Measurements from ENCODE around the gene C10orf95.

C10orf95 gene

GRCh38 chr10:102433619-102434046 is 17.7 kb downstream of the C10orf95 start:
- no peak for DNase-seq

GRCh38 chr10:102432162-102432950 is 19.0 kb downstream of the C10orf95 start, which contains the start of gene CUEDC2:
TSS of gene CUEDC2 (minus strand) at chr10:102432574. CDS start at chr10:102425188, 7,386 bp downstream.
- DNase-seq, result peak; percentile 90

- no peak for DNase-seq
Observed at GRCh38 chr10:102431452-102432124, 19.8 kb downstream of the C10orf95 start.

GRCh38 chr10:102429468-102429867 is 21.9 kb downstream of the C10orf95 start:
- DNase-seq, result no peak

- DNase-seq, result no peak
Observed at GRCh38 chr10:102426803-102427287, 24.5 kb downstream of the C10orf95 start.

- DNase-seq, result no peak
Observed at GRCh38 chr10:102425444-102425843, 25.9 kb downstream of the C10orf95 start.

- DNase-seq, result no peak
Observed at GRCh38 chr10:102424916-102425315, 26.4 kb downstream of the C10orf95 start.

- DNase-seq, result no peak
Observed at GRCh38 chr10:102424145-102424544, 27.2 kb downstream of the C10orf95 start.

- no peak for DNase-seq
Observed at GRCh38 chr10:102423372-102423968, 27.9 kb downstream of the C10orf95 start.

- peak; percentile 49 for DNase-seq
Observed at GRCh38 chr10:102422545-102423129, 28.7 kb downstream of the C10orf95 start.

GRCh38 chr10:102421757-102422512 is 29.4 kb downstream of the C10orf95 start:
- DNase-seq, result no peak

- DNase-seq, result no peak
Observed at GRCh38 chr10:102421507-102421756, 29.9 kb downstream of the C10orf95 start.

GRCh38 chr10:102420714-102421506 is 30.4 kb downstream of the C10orf95 start, which contains the start of gene FBXL15:
TSS of gene FBXL15 (plus strand) at chr10:102420836. CDS start at chr10:102421130, 294 bp downstream.
- DNase-seq, result peak; percentile 95

GRCh38 chr10:102420181-102420713 is 31.1 kb downstream of the C10orf95 start:
- no peak for DNase-seq

- DNase-seq, result peak; percentile 78
Observed at GRCh38 chr10:102419269-102420180, 31.8 kb downstream of the C10orf95 start.

- peak; percentile 40 for DNase-seq
Observed at GRCh38 chr10:102418622-102419268, 32.6 kb downstream of the C10orf95 start, which contains the start of gene PSD. TSS of gene PSD (minus strand) at chr10:102418785. CDS start at chr10:102417038, 1,747 bp downstream.

- no peak for DNase-seq
Observed at GRCh38 chr10:102416695-102417094, 34.6 kb downstream of the C10orf95 start.

GRCh38 chr10:102416283-102416682 is 35.1 kb downstream of the C10orf95 start:
- DNase-seq, result no peak

- DNase-seq, result no peak
Observed at GRCh38 chr10:102414749-102415148, 36.6 kb downstream of the C10orf95 start.
